GM21526 (cell line): ENCODE results near the gene CTTN.

Experiments used
- ATAC-seq: cut with Tn5 transposase; IDR thresholded peaks from one replicate; pipeline ENCODE4 v1.9.1; 2021; ENCODE audit warnings: moderate library complexity; ENCODE audit not compliant: unreplicated experiment, low FRiP score

The CTTN gene

GRCh38 chr11:70397983-70398833, at the start of gene CTTN:
Gene CTTN, plus strand, starts transcription at chr11:70398529. Its CDS starts 8,769 bp downstream, at chr11:70407298.
- ATAC-seq = no peak

DNA sequence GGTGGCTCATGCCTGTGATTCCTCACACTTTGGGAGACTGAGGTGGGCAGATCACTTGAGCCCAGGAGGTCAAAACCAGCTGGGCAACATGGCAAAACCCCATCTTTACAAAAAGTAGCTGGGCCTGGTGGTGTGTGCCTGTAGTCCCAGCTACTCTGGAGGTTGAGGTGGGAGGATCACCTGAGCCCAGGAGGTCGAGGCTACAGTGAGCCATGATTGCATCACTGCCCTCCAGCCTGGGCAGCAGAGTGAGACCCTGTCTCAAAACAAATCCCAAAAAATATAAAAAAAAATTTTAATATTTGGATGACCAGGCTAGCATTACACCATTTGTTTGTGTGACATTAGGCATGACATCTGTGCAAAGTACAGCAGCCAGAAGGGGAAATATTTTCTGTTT, 49.7 kb upstream of the CTTN start:
- ATAC-seq = no peak

GRCh38 chr11:70351646-70352045, 46.7 kb upstream of the CTTN start:
- no peak for ATAC-seq

DNA sequence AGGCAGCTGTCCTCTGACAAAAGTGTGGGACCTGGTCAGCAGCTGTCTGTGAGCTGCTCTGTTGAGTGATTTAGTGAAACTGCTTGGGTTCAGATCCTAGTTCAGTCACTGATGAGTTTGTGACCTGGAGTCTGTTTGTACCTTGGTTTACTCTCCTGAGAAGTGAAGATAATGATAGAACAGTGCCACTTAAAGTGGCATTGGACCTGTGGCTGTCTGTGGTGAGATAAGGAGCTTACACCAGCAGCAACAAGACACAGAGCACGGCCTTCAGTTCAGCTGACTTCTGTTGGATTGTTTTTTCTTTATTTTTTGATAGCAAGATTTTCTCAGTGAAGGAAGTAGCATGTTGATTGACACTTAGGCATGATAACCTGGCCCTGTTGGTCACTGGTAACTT, 46.2 kb upstream of the CTTN start:
- ATAC-seq = no peak

- no peak for ATAC-seq
Observed at GRCh38 chr11:70352601-70353000, 45.7 kb upstream of the CTTN start.

DNA sequence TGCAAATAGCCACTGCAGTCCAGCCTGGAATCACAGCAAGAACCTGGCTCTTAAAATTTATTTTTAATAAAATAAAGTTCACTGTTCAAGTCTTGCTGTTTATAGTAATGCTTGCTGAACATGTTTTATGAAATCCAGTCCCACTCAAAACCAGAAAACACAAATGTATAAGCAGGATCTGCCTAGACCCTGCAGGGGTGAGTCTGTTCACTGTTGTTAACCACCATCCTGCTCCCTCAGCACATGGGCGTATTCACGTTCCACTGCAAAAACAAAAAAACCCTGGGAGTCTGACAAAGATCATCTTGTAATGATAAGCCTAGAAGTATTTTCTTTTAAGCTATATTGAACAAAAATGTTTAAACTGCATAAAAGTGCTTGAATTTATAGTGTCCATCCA, 45.0 kb upstream of the CTTN start:
- ATAC-seq = no peak

DNA sequence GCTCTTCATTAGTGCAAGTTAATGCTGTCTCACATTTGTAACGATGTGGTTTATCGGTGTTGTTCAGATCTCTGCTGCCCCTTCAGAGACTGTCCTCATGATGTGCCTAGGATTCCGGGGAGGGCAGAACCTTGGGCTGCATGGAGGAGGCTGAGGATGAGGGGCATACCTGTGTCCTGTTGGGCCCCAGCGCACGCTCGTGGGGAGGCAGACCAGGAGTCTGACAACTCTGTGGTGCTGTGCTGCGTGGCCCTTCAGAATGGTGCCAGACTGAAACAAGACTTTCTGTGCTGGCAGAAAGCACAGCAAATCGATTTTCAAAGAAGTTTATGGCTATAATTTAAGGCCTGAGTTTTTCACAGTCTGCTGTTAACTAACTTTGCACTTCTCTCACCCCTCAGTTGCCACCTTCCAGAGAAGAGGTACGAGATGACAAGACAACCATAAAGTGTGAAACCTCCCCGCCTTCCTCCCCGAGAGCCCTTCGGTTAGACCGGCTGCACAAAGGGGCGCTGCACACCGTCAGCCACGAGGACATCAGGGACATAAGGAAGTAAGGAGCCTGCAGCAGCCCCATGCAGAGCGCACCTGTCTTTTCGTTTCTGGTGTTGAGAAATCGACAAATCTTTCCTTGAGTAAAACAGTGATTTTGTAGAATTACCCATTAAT, 44.3 kb upstream of the CTTN start:
- no peak for ATAC-seq

GRCh38 chr11:70354629-70355028, 43.7 kb upstream of the CTTN start:
- no peak for ATAC-seq

DNA sequence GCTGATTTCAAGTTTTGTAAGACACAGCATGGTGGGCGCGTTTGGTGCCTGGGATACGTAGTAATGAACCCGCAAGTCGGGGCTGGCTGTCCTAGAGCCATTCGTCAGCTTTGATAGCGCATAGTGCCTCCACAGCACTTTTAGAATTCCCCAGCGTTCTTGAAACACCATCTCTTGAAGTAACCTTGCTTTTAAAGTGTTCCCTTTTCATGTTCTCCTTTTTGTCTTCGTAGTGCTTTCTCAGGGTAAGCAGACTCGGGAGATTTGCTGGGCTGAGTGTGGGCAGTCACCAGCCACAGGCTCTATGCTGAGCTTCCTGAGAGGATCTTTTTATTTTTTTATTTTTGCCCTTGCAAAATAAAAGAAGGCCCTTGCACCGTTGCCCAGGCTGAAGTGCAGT, 39.6 kb upstream of the CTTN start:
- ATAC-seq = no peak

GRCh38 chr11:70359451-70360205, 38.7 kb upstream of the CTTN start:
- ATAC-seq = no peak

GRCh38 chr11:70360211-70360610, 38.1 kb upstream of the CTTN start:
- no peak for ATAC-seq

DNA sequence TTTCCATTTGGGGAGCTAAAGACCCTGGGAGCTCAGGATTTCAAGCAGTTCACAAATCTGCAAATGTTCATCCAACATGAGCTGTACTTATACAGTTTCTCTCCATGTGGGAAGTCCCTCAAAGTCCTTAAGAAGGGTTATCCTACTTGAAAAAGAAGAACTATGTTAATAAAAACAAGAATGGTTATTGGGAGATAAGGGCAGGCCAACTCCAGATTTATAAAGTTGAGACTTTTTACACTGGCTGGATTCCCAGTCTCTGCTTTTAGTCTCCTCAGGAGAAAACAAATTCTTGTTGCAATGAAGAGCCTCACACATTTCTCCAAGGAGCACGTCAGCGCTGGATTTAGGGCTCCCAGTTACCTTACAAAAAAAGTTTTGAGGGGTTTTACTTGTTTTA, 34.2 kb upstream of the CTTN start:
- ATAC-seq = no peak

- ATAC-seq = no peak
Observed at GRCh38 chr11:70364745-70365543, 33.4 kb upstream of the CTTN start.

DNA sequence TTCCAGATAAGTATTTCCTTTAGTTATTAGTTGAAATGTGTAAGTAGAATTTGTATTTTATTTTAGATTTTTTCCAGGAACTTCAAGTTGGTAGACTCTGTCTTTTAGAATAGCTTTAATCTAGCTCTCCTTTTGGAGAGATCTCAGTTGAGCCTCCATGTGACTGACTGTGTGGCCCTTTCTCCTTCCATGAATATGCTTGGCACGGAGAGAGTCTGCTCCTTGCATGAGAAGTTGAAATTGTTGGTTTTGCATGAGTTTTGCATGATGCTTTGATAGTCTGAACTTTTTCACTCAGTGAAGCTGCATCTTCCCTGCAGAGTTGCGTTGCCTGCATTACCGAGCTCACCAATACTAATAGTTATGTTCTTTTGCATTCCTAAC, 32.8 kb upstream of the CTTN start:
- no peak for ATAC-seq

- ATAC-seq = no peak
Observed at GRCh38 chr11:70367071-70367470, 31.3 kb upstream of the CTTN start.

DNA sequence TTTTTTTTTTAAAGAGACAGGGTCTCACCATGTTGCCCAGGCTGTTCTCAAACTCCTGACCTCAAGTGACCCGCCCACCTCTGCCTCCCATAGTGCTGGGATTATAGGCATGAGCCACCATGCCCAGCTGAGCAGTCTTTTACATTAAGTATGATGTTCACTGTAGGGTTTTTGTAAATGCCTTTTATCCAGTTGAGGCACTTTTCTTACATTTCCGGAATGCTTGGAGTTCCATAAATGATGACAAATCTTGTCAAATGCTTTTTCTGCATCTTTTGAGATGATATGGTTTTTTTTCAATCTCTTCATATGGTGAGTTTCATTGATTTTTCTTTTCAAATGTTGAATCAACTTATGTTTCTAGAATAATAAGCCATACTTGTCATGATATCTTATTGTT, 29.4 kb upstream of the CTTN start:
- no peak for ATAC-seq

DNA sequence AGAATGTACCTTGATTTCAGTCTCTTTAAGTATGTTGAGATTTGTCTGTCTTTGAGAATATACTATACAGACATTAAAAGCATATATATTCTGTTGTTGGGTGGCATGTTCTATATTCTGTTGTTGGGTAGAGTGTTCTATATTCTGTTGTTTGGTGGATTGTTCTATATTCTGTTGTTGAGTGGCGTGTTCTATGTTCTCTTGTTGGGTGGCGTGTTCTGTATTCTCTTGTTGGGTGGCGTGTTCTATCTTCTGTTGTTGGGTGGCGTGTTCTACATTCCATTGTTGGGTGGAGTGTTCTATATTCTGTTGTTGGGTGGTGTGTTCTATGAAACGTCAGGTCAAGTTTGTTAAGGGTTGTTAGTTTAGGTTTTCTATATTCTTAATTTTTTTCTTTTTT, 27.1 kb upstream of the CTTN start:
- no peak for ATAC-seq

DNA sequence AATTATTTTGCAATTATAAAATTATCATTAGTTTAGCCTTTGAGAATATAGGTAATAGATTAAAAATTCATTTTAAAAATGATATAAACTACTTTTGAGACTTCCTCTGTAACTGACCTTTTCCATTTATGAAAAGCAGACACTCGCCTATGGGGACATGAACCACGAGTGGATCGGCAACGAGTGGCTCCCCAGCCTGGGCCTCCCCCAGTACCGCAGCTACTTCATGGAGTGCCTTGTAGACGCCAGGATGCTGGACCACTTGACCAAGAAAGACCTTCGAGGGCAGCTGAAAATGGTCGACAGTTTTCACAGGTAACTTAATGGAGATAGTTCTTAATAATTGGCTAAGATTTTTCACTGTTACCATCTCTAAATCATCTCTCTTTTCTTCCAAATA, 26.3 kb upstream of the CTTN start:
- no peak for ATAC-seq

DNA sequence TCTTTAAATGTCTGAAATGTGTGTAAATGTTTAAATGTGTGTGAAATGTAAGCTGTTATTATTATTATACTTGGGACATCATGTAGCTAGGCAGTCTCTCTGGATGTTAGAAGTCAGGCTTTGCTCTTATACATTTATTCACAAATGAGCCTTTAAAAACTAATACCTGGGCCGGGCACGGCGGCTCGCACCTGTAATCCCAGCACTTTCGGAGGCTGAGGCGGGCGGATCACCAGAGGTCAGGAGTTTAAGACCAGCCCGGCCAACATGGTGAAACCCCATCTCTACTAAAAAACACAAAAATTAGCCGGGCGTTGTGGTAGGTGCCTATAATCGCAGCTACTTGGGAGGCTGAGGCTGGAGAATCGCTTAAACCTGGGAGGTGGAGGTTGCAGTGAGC, 21.7 kb upstream of the CTTN start:
- no peak for ATAC-seq

DNA sequence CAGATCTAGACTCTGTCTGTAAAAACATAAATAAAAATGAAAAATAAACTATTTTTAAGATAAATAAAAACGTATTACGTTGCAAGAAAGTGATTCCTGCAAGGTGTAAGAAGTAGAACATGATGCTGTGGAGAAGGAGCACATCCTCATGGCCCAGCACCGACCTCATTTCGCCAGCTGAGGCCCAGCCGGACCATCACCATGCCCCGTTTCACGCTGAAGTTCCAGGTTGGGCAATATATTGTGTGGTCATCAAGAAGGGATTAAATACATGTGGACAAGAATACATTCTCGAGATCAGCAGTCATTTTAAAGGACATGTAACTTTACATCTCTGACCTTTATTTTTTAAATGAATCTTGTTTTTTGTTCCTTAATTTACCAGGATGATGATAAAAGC, 20.7 kb upstream of the CTTN start:
- no peak for ATAC-seq
